Stomach smooth muscle (tissue), 2 donors: Measurements from ENCODE around the gene DENND4C.
"Not testable (repeated sequence)": the region's sequence is repeated elsewhere in the genome, so short reads cannot be mapped to it uniquely, and the experiment has no call there.

ENCODE experiments used
- H3K27ac ChIP-seq: one replicate; pipeline ENCODE4 v1.7.0; 2013; ENCODE audit warnings: mild to moderate bottlenecking, low read length, inconsistent platforms
- H3K27me3 ChIP-seq, 2 donors: one replicate each; pipeline ENCODE4 v1.7.0; 2013; ENCODE audit warnings: low read length in 2 of 2; ENCODE audit not compliant: insufficient read depth in 2 of 2, control insufficient read depth in 1 of 2
- H3K36me3 ChIP-seq, 2 donors: one replicate each; pipeline ENCODE4 v1.7.0; 2013; ENCODE audit warnings: low read length in 2 of 2; ENCODE audit not compliant: control insufficient read depth in 2 of 2, insufficient read depth in 2 of 2
- H3K4me1 ChIP-seq: one replicate; pipeline ENCODE4 v1.7.0; 2013; ENCODE audit warnings: low read length; ENCODE audit not compliant: control insufficient read depth, insufficient read depth
- H3K4me3 ChIP-seq, 2 donors: one replicate each; pipeline ENCODE4 v1.7.0; 2013; ENCODE audit warnings: low read length in 2 of 2
- H3K9ac ChIP-seq, 2 donors: one replicate each; pipeline ENCODE4 v1.7.0; 2013; ENCODE audit warnings: low read length in 2 of 2, mild to moderate bottlenecking in 1 of 2
- H3K9me3 ChIP-seq, 2 donors: one replicate each; pipeline ENCODE4 v1.7.0; 2013; ENCODE audit warnings: low read length in 2 of 2; ENCODE audit not compliant: control insufficient read depth in 2 of 2
- donor health status: healthy.
- donor health status: Pancreatic carcinoma.

The DENND4C gene

GRCh38 chr9:19230355-19231125 lies at the start of gene DENND4C:
Gene DENND4C, plus strand, starts transcription at chr9:19230693. Its CDS starts 45,482 bp downstream, at chr9:19276175.
- H3K9me3 ChIP-seq = no peaks in the 10 kb centered on the region
- H3K9ac ChIP-seq = peak within 1 kb of the TSS; percentile 87 to 96
- H3K4me3 ChIP-seq = peak within 1 kb of the TSS; percentile 90 to 92
- peaks cover 7% of the 10 kb centered on the region for H3K4me1 ChIP-seq
- no peaks in the 10 kb centered on the region for H3K27me3 ChIP-seq
- H3K27ac ChIP-seq = peak within 1 kb of the TSS; percentile 89
- H3K36me3 ChIP-seq = no peaks in the 10 kb centered on the region

- no peak overlapping the region for H3K4me3 ChIP-seq
- no peaks in the 10 kb centered on the region for H3K36me3 ChIP-seq
- no peak overlapping the region for H3K9ac ChIP-seq
- no peaks in the 10 kb centered on the region for H3K9me3 ChIP-seq
- no peak overlapping the region for H3K27ac ChIP-seq
- no peaks in the 10 kb centered on the region for H3K27me3 ChIP-seq
- peaks cover 12% of the 10 kb centered on the region for H3K4me1 ChIP-seq
These were observed 49.5 kb upstream of the DENND4C start for GRCh38 chr9:19180991-19181390.

- Histone ChIP-seq H3K36me3 (no peaks in the 10 kb centered on the region), H3K27me3 (no peaks in the 10 kb centered on the region), H3K4me1 (peaks cover 12% of the 10 kb centered on the region), H3K9ac (no peak overlapping the region), H3K9me3 (no peaks in the 10 kb centered on the region), H3K27ac (no peak overlapping the region), H3K4me3 (no peak overlapping the region)
These were observed 48.9 kb upstream of the DENND4C start for GRCh38 chr9:19181561-19181960.

- Histone ChIP-seq H3K9ac (peak overlapping the region; percentile 49 to 68), H3K4me3 (peak overlapping the region in 1 of 2 donors; percentile 16)
These were observed 46.2 kb upstream of the DENND4C start for GRCh38 chr9:19184144-19184917.

GRCh38 chr9:19185191-19185590 lies 45.3 kb upstream of the DENND4C start:
- Histone ChIP-seq H3K4me3 (no peak overlapping the region), H3K27ac (no peak overlapping the region), H3K4me1 (peaks cover 12% of the 10 kb centered on the region), H3K36me3 (no peaks in the 10 kb centered on the region), H3K9me3 (no peaks in the 10 kb centered on the region), H3K27me3 (no peaks in the 10 kb centered on the region), H3K9ac (no peak overlapping the region)

More at GRCh38 chr9:19184144-19184917, 46.2 kb upstream of the DENND4C start:
- Histone ChIP-seq H3K9me3 (no peaks in the 10 kb centered on the region), H3K27me3 (no peaks in the 10 kb centered on the region), H3K4me1 (peaks cover 12% of the 10 kb centered on the region), H3K27ac (peak overlapping the region; percentile 81), H3K36me3 (no peaks in the 10 kb centered on the region)

- H3K9ac ChIP-seq = no peak overlapping the region
- H3K27me3 ChIP-seq = no peaks in the 10 kb centered on the region
- H3K4me3 ChIP-seq = no peak overlapping the region
- peaks cover 12% of the 10 kb centered on the region for H3K4me1 ChIP-seq
- no peaks in the 10 kb centered on the region for H3K9me3 ChIP-seq
- H3K27ac ChIP-seq = no peak overlapping the region
- H3K36me3 ChIP-seq = no peaks in the 10 kb centered on the region
These were observed 44.3 kb upstream of the DENND4C start for GRCh38 chr9:19186232-19186631.

GRCh38 chr9:19188771-19189170 lies 41.7 kb upstream of the DENND4C start:
- Histone ChIP-seq H3K27ac (no peak overlapping the region), H3K4me1 (peaks cover 4% of the 10 kb centered on the region), H3K9me3 (no peaks in the 10 kb centered on the region), H3K36me3 (no peaks in the 10 kb centered on the region), H3K9ac (no peak overlapping the region), H3K27me3 (no peaks in the 10 kb centered on the region), H3K4me3 (no peak overlapping the region)

GRCh38 chr9:19192202-19193028 lies 38.1 kb upstream of the DENND4C start:
- Histone ChIP-seq H3K9me3 (no peaks in the 10 kb centered on the region), H3K4me3 (no peak overlapping the region), H3K27me3 (no peaks in the 10 kb centered on the region), H3K36me3 (no peaks in the 10 kb centered on the region), H3K27ac (no peak overlapping the region), H3K4me1 (no peaks in the 10 kb centered on the region), H3K9ac (no peak overlapping the region)

- Histone ChIP-seq H3K27ac (no peak overlapping the region), H3K36me3 (no peaks in the 10 kb centered on the region), H3K4me3 (no peak overlapping the region), H3K9me3 (no peaks in the 10 kb centered on the region), H3K4me1 (no peaks in the 10 kb centered on the region), H3K9ac (no peak overlapping the region), H3K27me3 (no peaks in the 10 kb centered on the region)
These were observed 37.5 kb upstream of the DENND4C start for GRCh38 chr9:19193029-19193324.

- not testable (repeated sequence) for H3K9ac ChIP-seq, H3K36me3 ChIP-seq, H3K4me3 ChIP-seq, H3K27ac ChIP-seq, H3K4me1 ChIP-seq, H3K9me3 ChIP-seq, H3K27me3 ChIP-seq
These were observed 37.0 kb upstream of the DENND4C start for GRCh38 chr9:19193358-19193973.
